Activated T-cell treated with anti-CD3 and anti-CD28 coated beads, Interleukin-2, amount 50 U/mL, for 4 hours (primary cell): Measurements from ENCODE around the gene VWA8. TPM values are rescaled to one million over a fixed set of nuclear protein-coding genes. Genes with fewer than 3 reads are reported as not detected.
"Not testable (repeated sequence)": the region's sequence is repeated elsewhere in the genome, so short reads cannot be mapped to it uniquely, and the experiment has no call there.

Experiments
- ATAC-seq, 2 donors: fragments of 200-7000 bp; cut with Tn5 transposase; one replicate each; pipeline ENCODE4 v1.10.0; 2021
- DNase-seq: peaks from one replicate; pipeline ENCODE4 v3.0.0-alpha.2; 2020
- H3K27me3 Mint-ChIP-seq: one replicate; pipeline ENCODE4 v1.8.0; 2021; ENCODE audit warnings: low read depth, mixed read lengths
- H3K36me3 Mint-ChIP-seq: one replicate; pipeline ENCODE4 v1.8.0; 2022; ENCODE audit warnings: mixed read lengths; ENCODE audit not compliant: insufficient read depth
- H3K4me1 Mint-ChIP-seq: one replicate; pipeline ENCODE4 v1.8.0; 2021; ENCODE audit warnings: low read depth, mixed read lengths
- H3K4me3 Mint-ChIP-seq: one replicate; pipeline ENCODE4 v1.8.0; 2021; ENCODE audit warnings: mild to moderate bottlenecking, moderate library complexity, mixed read lengths
- H3K9me3 Mint-ChIP-seq: one replicate; pipeline ENCODE4 v1.8.0; 2021; ENCODE audit warnings: mixed read lengths
- total RNA-seq, 3 donors: library from RNA; stranded (reverse); gene quantifications; one replicate each; pipeline ENCODE4 v1.2.1, GENCODE V29; 2021

Gene VWA8
- total RNA-seq, 3 donors from 2014 or later = 22.2 to 31.9 (median 26.4) TPM

GRCh38 chr13:41639955-41640780, 320.7 kb downstream of the VWA8 start:
- Mint-ChIP-seq H3K36me3 (peaks cover 16% of the 10 kb centered on the region), H3K4me3 (no peak overlapping the region), H3K27me3 (no peaks in the 10 kb centered on the region), H3K4me1 (no peaks in the 10 kb centered on the region), H3K9me3 (no peaks in the 10 kb centered on the region)
- DNase-seq (no peak), ATAC-seq (no peak)

DNA sequence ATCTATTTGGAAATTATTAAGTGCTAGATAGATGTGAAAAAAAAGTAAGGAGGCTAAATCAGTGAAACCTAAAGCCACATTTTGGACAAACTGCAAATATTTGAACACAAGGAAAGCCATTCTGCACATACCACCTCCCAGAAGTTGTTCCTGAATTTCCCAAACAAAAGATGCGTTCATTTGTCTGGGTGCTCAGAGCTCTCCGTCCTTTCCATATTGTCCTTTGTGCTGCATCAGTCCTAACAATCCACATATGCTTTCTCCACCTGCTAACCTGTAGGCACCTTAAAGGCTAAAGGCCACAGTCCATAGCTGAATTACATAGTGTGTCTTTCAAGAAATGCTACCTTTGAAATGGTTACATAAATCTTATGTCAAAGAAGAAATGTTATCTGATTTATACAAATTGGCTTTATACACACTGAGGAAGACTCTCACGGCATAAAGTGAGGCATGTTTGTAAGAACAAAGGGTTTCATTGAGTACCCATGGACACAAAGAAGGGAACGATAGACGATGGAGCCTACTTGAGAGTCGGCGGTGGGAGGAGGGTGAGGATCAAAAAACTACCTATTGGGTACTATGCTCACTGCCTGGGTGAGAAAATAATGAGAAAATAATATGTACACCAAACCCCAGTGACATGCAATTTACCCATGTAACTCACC, 321.5 kb downstream of the VWA8 start:
- no peak for DNase-seq
- H3K36me3 Mint-ChIP-seq = peaks cover 17% of the 10 kb centered on the region
- no peaks in the 10 kb centered on the region for H3K4me1 Mint-ChIP-seq
- H3K9me3 Mint-ChIP-seq = no peaks in the 10 kb centered on the region
- H3K27me3 Mint-ChIP-seq = no peaks in the 10 kb centered on the region
- no peak for ATAC-seq
- no peak overlapping the region for H3K4me3 Mint-ChIP-seq

GRCh38 chr13:41637586-41637985, 323.3 kb downstream of the VWA8 start:
- H3K36me3 Mint-ChIP-seq = peaks cover 17% of the 10 kb centered on the region
- no peaks in the 10 kb centered on the region for H3K9me3 Mint-ChIP-seq
- ATAC-seq (no peak), DNase-seq (no peak)
- H3K4me3 Mint-ChIP-seq = no peak overlapping the region
- no peaks in the 10 kb centered on the region for H3K27me3 Mint-ChIP-seq
- H3K4me1 Mint-ChIP-seq = no peaks in the 10 kb centered on the region

DNA sequence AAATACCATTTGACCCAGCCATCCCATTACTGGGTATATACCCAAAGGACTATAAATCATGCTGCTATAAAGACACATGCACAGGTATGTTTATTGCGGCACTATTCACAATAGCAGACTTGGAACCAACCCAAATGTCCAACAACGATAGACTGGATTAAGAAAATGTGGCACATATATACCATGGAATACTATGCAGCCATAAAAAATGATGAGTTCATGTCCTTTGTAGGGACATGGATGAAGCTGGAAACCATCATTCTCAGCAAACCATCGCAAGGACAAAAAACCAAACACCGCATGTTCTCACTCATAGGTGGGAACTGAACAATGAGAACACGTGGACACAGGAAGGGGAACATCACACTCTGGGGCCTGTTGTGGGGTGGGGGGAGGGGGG, 323.9 kb downstream of the VWA8 start:
- H3K36me3 Mint-ChIP-seq = peaks cover 17% of the 10 kb centered on the region
- not testable (repeated sequence) for H3K27me3 Mint-ChIP-seq, ATAC-seq, DNase-seq, H3K9me3 Mint-ChIP-seq, H3K4me1 Mint-ChIP-seq, H3K4me3 Mint-ChIP-seq

DNA sequence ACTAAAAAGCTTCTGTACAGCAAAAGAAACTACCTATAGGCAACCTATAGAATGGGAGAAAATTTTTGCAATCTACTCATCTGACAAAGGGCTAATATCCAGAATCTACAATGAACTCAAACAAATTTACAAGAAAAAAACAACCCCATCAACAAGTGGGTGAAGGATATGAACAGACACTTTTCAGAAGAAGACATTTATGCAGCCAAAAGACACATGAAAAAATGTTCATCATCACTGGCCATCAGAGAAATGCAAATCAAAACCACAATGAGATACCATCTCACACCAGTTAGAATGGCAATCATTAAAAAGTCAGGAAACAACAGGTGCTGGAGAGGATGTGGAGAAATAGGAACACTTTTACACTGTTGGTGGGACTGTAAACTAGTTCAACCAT, 324.3 kb downstream of the VWA8 start:
- ATAC-seq, H3K9me3 Mint-ChIP-seq, H3K27me3 Mint-ChIP-seq, H3K4me3 Mint-ChIP-seq, DNase-seq, H3K4me1 Mint-ChIP-seq: not testable (repeated sequence)
- peaks cover 17% of the 10 kb centered on the region for H3K36me3 Mint-ChIP-seq

GRCh38 chr13:41634407-41634806, 326.5 kb downstream of the VWA8 start:
- Mint-ChIP-seq H3K36me3 (peaks cover 11% of the 10 kb centered on the region), H3K4me3 (no peak overlapping the region), H3K9me3 (no peaks in the 10 kb centered on the region), H3K4me1 (no peaks in the 10 kb centered on the region), H3K27me3 (no peaks in the 10 kb centered on the region)
- no peak for DNase-seq
- no peak for ATAC-seq

DNA sequence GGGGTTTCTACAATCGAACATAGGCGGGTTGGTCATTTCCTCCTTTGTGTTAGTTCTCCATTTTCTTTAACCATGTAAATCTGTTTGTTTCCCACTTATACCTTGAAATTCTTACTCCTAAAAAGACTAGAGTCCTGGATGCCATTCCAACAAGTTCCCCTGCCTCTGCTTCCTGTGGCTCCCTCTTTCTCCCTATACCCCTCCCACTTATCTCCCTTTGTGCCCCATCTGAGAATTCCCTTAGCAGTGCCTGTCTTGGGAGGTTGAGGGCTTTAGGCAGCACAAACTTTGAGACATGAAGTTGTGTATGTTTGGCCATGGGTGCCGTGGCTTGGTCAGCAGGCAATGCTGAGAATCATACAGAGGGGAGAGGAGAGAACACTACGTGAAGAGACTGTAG, 327.1 kb downstream of the VWA8 start:
- Mint-ChIP-seq H3K9me3 (no peaks in the 10 kb centered on the region), H3K27me3 (no peaks in the 10 kb centered on the region), H3K4me3 (no peak overlapping the region), H3K36me3 (peaks cover 12% of the 10 kb centered on the region), H3K4me1 (no peaks in the 10 kb centered on the region)
- no peak for DNase-seq
- no peak for ATAC-seq

DNA sequence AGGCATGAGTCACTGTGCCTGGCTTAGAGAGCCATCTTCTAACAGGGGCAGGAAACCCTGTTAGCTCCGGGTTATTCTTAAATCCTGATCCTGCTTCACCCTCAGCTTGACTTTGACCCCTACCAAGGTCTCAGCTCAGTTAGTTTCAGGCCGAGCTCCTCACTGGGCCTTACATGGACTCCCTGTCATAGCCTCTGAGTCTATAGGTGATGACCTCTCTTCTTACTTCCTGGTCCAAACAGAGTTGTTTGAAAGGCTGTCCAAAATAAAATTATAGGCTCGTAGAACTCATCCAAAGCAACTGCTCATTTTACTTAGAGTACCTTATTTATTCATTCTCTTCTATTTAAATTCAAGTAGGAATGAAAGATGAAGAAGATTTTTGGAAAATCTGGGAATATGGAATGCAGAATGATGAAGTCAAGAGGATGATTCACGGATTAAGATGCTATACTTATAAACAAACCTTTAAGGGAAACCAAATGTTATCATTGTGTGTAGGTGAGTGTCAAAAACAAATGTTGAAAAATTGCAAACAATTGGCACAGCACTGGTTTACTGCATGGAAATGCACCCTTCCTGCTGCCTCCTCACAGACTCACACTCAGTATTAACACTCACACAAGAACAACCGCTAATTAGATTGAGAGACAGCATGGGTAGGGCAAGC, 329.5 kb downstream of the VWA8 start:
- H3K27me3 Mint-ChIP-seq = no peaks in the 10 kb centered on the region
- DNase-seq = no peak
- H3K4me3 Mint-ChIP-seq = no peak overlapping the region
- peaks cover 9% of the 10 kb centered on the region for H3K36me3 Mint-ChIP-seq
- H3K4me1 Mint-ChIP-seq = no peaks in the 10 kb centered on the region
- H3K9me3 Mint-ChIP-seq = no peaks in the 10 kb centered on the region
- no peak for ATAC-seq

DNA sequence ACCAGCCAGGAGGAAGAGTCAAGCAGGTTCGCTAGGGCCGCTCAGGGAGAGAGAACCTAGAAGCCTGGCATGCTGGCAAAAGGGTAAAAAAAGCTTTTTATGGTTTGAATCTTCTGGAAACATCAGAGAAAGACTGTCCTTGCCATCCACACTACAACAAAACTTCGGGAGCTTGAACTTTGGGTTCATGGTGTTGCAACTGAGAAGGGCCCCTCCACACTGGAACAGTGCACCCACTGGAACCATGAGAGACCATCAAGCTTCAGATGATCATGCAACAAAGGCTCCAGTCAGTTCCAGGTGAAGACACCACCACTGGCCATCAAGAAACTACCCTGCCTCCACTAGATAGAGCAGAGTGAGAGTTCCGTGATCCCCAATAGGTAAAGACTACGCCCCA, 333.5 kb downstream of the VWA8 start:
- Mint-ChIP-seq H3K4me3 (no peak overlapping the region), H3K4me1 (no peaks in the 10 kb centered on the region), H3K36me3 (peaks cover 16% of the 10 kb centered on the region), H3K27me3 (no peaks in the 10 kb centered on the region), H3K9me3 (no peaks in the 10 kb centered on the region)
- DNase-seq (no peak), ATAC-seq (no peak)

DNA sequence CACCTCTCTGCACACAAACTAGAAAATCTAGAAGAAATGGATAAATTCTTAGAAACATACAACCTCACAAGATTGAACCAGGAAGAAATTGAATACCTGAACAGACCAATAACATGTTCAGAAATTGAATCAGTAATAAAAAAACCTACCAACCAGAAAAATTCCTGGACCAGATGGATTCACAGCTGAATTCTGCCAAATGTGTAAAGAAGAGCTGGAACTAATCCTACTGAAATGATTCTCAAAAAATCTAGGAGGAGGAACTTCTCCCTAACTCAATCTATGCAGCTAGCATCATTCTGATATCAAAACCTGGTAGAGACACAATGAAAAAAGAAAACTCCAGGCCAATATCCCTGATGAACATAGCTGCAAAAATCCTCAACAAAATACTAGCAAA, 336.9 kb downstream of the VWA8 start:
- ATAC-seq (no peak), DNase-seq (no peak)
- no peaks in the 10 kb centered on the region for H3K27me3 Mint-ChIP-seq
- H3K4me1 Mint-ChIP-seq = no peaks in the 10 kb centered on the region
- H3K9me3 Mint-ChIP-seq = no peaks in the 10 kb centered on the region
- H3K36me3 Mint-ChIP-seq = peaks cover 23% of the 10 kb centered on the region
- no peak overlapping the region for H3K4me3 Mint-ChIP-seq

- Mint-ChIP-seq H3K4me3 (no peak overlapping the region), H3K9me3 (no peaks in the 10 kb centered on the region), H3K27me3 (no peaks in the 10 kb centered on the region), H3K4me1 (no peaks in the 10 kb centered on the region), H3K36me3 (peaks cover 16% of the 10 kb centered on the region)
- DNase-seq (no peak), ATAC-seq (no peak)
These were observed 338.2 kb downstream of the VWA8 start for GRCh38 chr13:41622432-41623429.

DNA sequence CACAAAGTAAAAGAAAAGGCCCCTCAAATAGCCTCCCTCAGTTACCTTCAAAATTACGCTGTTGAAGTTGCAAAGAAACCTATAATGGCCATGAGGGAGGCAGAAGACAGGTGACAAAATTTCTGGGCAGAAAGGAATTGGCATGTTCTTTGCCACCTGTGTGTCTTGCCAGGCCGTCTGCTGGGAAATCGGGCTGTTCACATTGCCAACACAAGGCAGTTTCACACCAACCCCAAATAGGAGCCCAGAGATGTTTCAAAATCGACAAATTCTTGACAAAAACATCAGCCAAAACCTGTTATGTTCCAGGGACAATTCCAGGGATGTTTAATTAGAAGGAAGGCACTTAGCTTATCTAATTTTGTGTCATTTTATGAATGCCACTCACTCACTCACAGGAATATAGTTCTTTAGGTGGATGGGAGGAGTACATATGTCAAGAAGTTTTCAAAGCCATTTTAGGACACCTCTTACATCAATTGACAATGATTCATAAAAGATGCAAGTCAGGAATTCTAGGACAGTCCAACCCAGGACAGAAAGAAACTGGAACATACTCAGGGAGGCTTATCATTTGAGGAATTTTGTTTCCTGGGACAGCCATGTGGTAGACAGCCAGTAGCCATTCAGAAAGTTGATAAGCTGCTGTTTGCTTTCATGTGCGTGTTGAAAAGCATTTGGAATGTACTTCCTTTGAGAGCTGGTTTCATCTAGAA, 339.0 kb downstream of the VWA8 start:
- H3K4me1 Mint-ChIP-seq = no peaks in the 10 kb centered on the region
- H3K9me3 Mint-ChIP-seq = no peaks in the 10 kb centered on the region
- ATAC-seq (no peak), DNase-seq (no peak)
- no peak overlapping the region for H3K4me3 Mint-ChIP-seq
- no peaks in the 10 kb centered on the region for H3K27me3 Mint-ChIP-seq
- peaks cover 16% of the 10 kb centered on the region for H3K36me3 Mint-ChIP-seq

- H3K4me3 Mint-ChIP-seq, DNase-seq, ATAC-seq: not testable (repeated sequence)
These were observed 343.3 kb downstream of the VWA8 start for GRCh38 chr13:41617633-41618032.

More at GRCh38 chr13:41617633-41618032, 343.3 kb downstream of the VWA8 start:
- H3K9me3 Mint-ChIP-seq, H3K27me3 Mint-ChIP-seq, H3K4me1 Mint-ChIP-seq: not testable (repeated sequence)
- H3K36me3 Mint-ChIP-seq = peaks cover 22% of the 10 kb centered on the region
